ENCODE measurements around the gene RBM44. TPM values are rescaled to one million over a fixed set of nuclear protein-coding genes. Genes with fewer than 3 reads are reported as not detected.
"Not testable (repeated sequence)": the region's sequence is repeated elsewhere in the genome, so short reads cannot be mapped to it uniquely, and the experiment has no call there.

Gene RBM44
- total RNA-seq, 4 donors from 2014 or later: 0.08 to 1.5 (median 0.20) TPM

DNA sequence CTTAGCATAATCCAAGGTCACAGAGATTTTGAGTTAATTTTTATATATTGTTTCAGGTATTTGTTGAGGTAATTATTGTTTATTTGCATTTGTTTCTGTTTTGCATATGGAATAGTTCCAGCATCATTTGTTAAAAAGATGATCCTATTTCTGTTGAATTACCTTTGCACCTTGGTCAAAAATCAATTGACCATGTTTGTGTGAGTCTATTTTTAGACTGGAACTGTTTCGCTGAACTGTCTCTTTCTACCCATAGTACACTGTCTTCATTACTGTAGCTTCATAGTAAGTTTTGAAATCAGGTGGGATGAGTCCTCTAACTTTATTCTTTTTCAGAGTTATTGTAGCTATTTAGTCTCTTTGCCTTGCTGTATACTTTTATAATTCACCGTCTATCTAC, 31.9 kb downstream of the RBM44 start:
- Histone ChIP-seq H3K36me3 (no peaks in the 10 kb centered on the region), H3K27ac (no peak overlapping the region), H3K4me1 (no peaks in the 10 kb centered on the region), H3K9me3 (no peaks in the 10 kb centered on the region), H3K4me3 (no peak overlapping the region), H3K27me3 (no peaks in the 10 kb centered on the region)
- WGBS, 2 donors: 90 to 91% methylated on average over 2 of the region's 2 CpGs
- DNase-seq: no peak
- TF ChIP-seq POLR2A (IDR thresholded peaks at IDR 0.05): no peak
- TF ChIP-seq, protein P1, sequence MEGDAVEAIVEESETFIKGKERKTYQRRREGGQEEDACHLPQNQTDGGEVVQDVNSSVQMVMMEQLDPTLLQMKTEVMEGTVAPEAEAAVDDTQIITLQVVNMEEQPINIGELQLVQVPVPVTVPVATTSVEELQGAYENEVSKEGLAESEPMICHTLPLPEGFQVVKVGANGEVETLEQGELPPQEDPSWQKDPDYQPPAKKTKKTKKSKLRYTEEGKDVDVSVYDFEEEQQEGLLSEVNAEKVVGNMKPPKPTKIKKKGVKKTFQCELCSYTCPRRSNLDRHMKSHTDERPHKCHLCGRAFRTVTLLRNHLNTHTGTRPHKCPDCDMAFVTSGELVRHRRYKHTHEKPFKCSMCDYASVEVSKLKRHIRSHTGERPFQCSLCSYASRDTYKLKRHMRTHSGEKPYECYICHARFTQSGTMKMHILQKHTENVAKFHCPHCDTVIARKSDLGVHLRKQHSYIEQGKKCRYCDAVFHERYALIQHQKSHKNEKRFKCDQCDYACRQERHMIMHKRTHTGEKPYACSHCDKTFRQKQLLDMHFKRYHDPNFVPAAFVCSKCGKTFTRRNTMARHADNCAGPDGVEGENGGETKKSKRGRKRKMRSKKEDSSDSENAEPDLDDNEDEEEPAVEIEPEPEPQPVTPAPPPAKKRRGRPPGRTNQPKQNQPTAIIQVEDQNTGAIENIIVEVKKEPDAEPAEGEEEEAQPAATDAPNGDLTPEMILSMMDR (IDR thresholded peaks at IDR 0.05): no peak
- intact Hi-C loops (cut with DNase I): no loop called here

DNA sequence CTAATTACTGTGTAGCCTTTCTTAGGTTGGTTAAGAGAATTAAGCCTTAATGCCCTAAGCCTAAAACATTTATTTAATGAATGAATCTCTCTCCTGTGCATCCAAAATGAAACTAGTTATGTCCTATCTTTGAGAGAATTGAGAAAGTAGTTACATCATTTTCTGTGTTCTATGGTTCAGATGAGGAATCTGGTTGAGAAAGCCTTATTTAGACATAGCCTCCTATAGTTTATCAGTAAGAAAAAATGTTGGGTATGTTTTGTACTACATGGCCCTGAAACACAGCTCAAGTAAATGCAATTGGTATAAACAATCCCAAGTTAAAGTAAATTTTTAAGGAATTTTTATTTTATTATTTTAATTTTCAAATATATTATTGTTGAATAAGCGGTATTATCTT, 35.0 kb downstream of the RBM44 start:
- intact Hi-C loops (cut with DNase I): no loop called here
- TF ChIP-seq, protein P1 (IDR thresholded peaks at IDR 0.05): no peak
- no peak for TF ChIP-seq POLR2A (IDR thresholded peaks at IDR 0.05)
- Histone ChIP-seq H3K27me3 (no peaks in the 10 kb centered on the region), H3K9me3 (no peaks in the 10 kb centered on the region), H3K27ac (no peak overlapping the region), H3K36me3 (no peaks in the 10 kb centered on the region), H3K4me3 (no peak overlapping the region), H3K4me1 (no peaks in the 10 kb centered on the region)
- DNase-seq: no peak
- 95 to 97% methylated on average over 1 of the region's 1 CpG for WGBS, 2 donors

DNA sequence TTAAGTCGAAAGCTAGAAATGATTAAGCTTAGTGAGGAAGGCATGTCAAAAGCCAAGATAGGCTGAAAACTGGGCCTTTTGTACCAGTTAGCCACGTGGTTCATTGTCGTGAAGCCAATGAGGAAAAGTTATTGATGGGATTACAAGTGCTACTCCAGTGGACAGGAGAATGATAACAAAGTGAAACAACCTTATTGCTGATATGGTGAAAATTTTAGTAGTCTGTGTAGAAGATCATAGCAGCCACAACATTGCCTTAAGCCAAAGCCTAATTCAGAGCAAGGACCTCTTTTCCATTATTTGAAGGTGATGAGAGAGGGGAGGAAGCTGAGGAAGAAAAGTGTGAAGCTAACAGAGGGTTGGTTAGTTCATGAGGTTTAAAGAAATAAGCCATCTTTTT, 36.8 kb downstream of the RBM44 start:
- WGBS, 2 donors: 56 to 91% methylated on average over 3 of the region's 3 CpGs
- no peak overlapping the region for H3K4me3 ChIP-seq
- no peak overlapping the region for H3K27ac ChIP-seq
- H3K4me1 ChIP-seq: no peaks in the 10 kb centered on the region
- no peaks in the 10 kb centered on the region for H3K9me3 ChIP-seq
- no peak for DNase-seq
- TF ChIP-seq, protein P1 (IDR thresholded peaks at IDR 0.05): no peak
- no peak for TF ChIP-seq POLR2A (IDR thresholded peaks at IDR 0.05)
- intact Hi-C loops (cut with DNase I): no loop called here
- H3K27me3 ChIP-seq: no peaks in the 10 kb centered on the region
- H3K36me3 ChIP-seq: no peaks in the 10 kb centered on the region

DNA sequence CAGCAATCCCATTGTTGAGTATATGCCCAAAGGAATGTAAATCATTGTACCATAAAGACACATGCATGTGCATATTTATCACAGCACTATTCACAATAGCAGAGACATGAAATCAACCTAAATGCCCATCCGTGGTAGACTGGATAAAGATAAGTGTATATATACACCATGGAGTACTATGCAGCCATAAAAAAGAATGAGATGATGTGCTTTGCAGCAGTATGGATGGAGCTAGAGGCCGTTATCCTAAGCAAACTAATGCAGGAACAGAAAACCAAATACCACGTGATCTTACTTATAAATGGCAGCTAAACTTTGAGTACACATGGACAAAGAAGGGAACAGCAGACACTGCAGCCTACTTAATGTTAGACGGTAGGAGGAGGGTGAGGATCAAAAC, 42.5 kb downstream of the RBM44 start:
- no peaks in the 10 kb centered on the region for H3K4me1 ChIP-seq
- TF ChIP-seq POLR2A (IDR thresholded peaks at IDR 0.05): no peak
- TF ChIP-seq, protein P1 (IDR thresholded peaks at IDR 0.05): no peak
- intact Hi-C loops (cut with DNase I): no loop called here
- H3K27me3 ChIP-seq: no peaks in the 10 kb centered on the region
- H3K27ac ChIP-seq: no peak overlapping the region
- no peak for DNase-seq
- H3K36me3 ChIP-seq: no peaks in the 10 kb centered on the region
- WGBS, 2 donors: 69 to 72% methylated on average over 4 of the region's 4 CpGs
- H3K9me3 ChIP-seq: no peaks in the 10 kb centered on the region
- H3K4me3 ChIP-seq: no peak overlapping the region

DNA sequence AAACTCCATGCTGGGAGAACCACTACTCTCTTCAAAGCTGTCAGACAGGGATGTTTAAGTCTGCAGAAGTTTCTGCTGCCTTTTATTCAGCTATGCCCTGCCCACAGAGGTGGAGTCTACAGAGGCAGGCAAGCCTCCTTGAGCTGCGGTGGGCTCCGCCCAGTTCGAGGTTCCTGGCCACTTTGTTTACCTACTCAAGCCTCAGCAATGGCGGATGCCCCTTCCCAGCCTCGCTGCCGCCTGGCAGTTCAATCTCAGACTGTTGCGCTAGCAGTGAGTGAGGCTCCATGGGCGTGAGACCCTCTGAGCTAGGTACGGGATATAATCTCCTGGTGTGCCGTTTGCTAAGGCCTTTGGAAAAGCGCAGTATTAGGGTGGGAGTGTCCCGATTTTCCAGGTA, 50.4 kb downstream of the RBM44 start:
- DNase-seq; H3K4me3 ChIP-seq; intact Hi-C loops (cut with DNase I); H3K9me3 ChIP-seq; H3K27ac ChIP-seq; H3K36me3 ChIP-seq; H3K27me3 ChIP-seq; H3K4me1 ChIP-seq: not testable (repeated sequence)
- WGBS, 2 donors: 93% methylated on average over 9 of the region's 12 CpGs; no CpG with 5 or more reads in 1 of the 2 donors

DNA sequence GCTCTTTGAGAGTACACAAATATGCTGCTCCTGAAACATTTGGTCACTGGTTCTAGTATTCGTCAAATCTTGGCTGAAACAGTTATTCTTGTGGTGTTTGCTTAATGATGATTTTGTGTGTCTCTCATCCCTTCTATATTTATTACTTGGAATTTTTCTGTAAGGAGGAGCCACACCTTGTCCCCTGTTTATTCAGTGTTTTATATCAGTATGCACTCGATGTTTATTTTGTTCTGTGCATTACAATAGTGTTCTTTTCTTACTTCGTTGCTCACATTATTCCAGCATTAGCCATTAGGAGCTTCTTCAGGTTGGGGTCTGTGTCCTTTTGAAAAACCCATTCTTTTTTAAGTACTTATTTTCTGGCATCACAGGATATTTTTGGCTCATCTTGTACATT, 55.7 kb downstream of the RBM44 start:
- Histone ChIP-seq H3K4me3 (no peak overlapping the region), H3K4me1 (peaks cover 0 to 9% (median 2%) of the 10 kb centered on the region in 3 donors), H3K36me3 (no peaks in the 10 kb centered on the region), H3K27ac (no peak overlapping the region), H3K27me3 (peaks cover 0 to 27% (median 0%) of the 10 kb centered on the region in 4 donors), H3K9me3 (no peaks in the 10 kb centered on the region)
- no peak for DNase-seq
- 59 to 62% methylated on average over 3 of the region's 3 CpGs for WGBS, 2 donors
- TF ChIP-seq POLR2A (IDR thresholded peaks at IDR 0.05): no peak
- TF ChIP-seq, protein P1 (IDR thresholded peaks at IDR 0.05): no peak
- intact Hi-C loops (cut with DNase I): no loop called here
